ENCODE measurements around the gene GFOD1. TPM values are rescaled to one million over a fixed set of nuclear protein-coding genes. Genes with fewer than 3 reads are reported as not detected.

The GFOD1 gene
- total RNA-seq, 2 donors from 2014 or later, result 1.1 to 2.1 TPM

DNA sequence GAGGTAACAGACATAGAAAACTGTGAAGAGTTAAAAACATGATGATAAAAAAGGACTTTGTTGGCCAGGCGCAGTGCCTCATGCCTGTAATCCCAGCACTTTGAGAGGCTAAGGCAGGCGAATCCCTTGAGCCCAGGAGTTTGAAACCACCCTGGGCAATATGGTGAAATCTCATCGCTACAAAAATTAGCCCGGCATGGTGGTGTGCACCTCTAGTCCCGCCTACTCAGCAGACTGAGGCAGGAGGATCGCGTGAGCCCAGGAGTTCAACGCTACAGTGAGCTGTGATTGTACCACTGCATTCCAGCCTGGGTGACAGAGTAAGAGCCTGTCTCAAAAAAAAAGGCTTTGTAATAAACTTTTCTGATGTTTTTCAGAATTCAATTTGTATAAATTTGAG, 60.1 kb downstream of the GFOD1 start:
- Mint-ChIP-seq H3K27me3 (no peaks in the 10 kb centered on the region), H3K4me3 (peak overlapping the region; percentile 57), H3K4me1 (peaks cover 36% of the 10 kb centered on the region), H3K27ac (peak overlapping the region; percentile 59), H3K9me3 (no peaks in the 10 kb centered on the region), H3K36me3 (ENCODE audit: low read depth) (peaks cover 4% of the 10 kb centered on the region)
- no peak for ATAC-seq (replicated peaks)

DNA sequence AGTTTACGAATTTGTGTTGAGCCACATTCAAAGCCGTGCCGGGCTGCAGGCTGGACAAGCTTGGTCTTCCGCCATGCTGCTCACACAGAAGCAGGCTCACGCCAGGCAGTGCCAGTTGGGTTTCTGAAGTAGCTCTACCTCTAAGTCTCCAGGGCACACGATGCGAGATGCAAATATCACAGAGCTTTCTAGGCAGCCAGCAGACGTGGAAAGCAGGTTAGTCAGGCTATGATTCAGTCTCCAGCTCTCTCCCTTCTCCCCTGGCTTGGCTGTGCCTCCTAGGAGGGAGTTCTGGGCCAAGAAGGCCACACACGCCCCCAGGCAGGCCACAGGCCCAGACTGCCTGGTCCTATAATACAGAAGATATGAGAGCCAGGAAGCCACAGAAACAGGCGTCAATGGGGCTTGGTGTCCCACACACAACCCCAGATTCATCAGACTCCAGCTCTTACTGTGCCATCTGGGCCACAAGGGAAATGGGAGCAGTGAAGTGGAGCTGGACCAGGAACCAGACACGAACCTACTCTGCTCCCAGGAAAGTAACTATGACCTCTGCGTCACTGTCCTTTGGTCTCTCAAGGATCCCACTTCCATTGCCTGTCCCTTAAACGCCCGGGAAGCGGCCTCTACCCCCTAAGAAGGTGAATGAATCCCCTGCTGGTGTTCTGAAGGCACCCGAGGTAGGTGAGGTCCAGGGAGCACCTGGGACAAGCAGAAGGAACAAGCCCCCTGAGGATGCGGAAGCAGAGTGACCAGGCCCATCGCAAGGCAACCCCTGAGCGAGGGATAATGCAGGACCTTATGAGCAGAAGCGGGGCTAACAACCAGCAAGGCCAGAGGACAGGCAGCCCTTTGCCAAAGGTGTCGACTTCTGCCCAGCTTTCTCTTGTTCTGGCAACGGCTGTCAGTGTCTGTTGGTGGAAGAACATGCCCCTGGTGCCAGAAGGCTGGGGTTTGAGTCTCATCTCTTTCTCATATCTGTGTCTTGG, 61.2 kb downstream of the GFOD1 start:
- Mint-ChIP-seq H3K4me1 (peaks cover 28% of the 10 kb centered on the region), H3K27me3 (no peaks in the 10 kb centered on the region), H3K27ac (peak overlapping the region; percentile 79), H3K36me3 (ENCODE audit: low read depth) (peaks cover 4% of the 10 kb centered on the region), H3K4me3 (peak overlapping the region; percentile 42), H3K9me3 (no peaks in the 10 kb centered on the region)
- ATAC-seq (replicated peaks), result peak; percentile 77

DNA sequence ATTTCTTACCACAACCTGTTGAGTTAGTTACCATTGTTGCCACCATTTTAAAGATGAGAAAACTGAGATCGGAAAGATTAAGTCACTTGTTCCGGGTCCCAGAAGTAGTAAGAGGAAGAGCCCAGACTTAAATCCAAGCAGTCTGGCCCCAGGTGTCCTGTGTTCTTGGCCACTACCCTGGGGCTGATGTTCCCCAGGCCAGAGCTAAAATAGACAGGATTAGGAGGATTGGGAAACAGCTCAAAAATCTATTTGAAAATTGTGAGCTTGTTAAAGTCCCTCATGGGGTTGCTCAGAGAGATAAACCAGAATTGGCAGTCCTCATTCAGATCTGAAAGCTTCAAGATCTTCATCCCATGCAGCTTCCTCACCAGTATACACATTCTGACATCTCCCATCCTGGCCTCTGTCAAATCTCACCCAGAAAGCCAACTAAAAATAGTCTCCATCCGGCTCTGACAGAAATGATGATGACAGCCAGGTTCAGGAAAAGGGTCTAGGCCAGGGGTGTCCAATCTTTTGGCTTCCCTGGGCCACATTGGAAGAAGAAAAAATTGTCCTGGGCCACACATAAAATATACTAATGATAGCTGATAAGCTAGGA, 62.0 kb downstream of the GFOD1 start:
- ATAC-seq (replicated peaks), result no peak
- no peaks in the 10 kb centered on the region for H3K27me3 Mint-ChIP-seq
- H3K27ac Mint-ChIP-seq, result peak overlapping the region; percentile 79
- peaks cover 21% of the 10 kb centered on the region for H3K4me1 Mint-ChIP-seq
- peak overlapping the region; percentile 42 for H3K4me3 Mint-ChIP-seq
- peaks cover 4% of the 10 kb centered on the region for H3K36me3 Mint-ChIP-seq (ENCODE audit: low read depth)
- no peaks in the 10 kb centered on the region for H3K9me3 Mint-ChIP-seq

DNA sequence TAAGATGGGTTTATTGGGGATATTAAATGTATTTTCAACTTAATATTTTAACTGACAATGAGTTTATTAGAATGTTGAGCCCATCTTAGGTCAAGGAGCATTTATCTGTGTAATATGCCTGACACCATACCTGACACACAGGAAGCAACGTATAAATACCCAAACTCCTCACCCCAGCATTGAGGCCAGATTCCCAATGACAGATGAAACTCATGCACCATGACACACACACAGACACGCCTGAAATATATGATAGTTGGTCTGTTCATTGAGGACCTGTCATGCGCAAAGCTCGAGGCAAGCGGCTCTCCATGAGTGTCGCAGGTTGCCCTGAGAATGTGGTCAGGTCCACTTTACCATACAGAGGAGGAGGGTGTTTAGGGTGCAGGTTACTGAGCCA, 64.1 kb downstream of the GFOD1 start:
- ATAC-seq (replicated peaks), result no peak
- Mint-ChIP-seq H3K4me1 (peaks cover 15% of the 10 kb centered on the region), H3K27ac (no peak overlapping the region), H3K4me3 (no peak overlapping the region), H3K9me3 (no peaks in the 10 kb centered on the region), H3K27me3 (no peaks in the 10 kb centered on the region), H3K36me3 (ENCODE audit: low read depth) (peaks cover 3% of the 10 kb centered on the region)

- H3K36me3 Mint-ChIP-seq (ENCODE audit: low read depth), result no peaks in the 10 kb centered on the region
- H3K9me3 Mint-ChIP-seq, result no peaks in the 10 kb centered on the region
- no peak overlapping the region for H3K27ac Mint-ChIP-seq
- H3K27me3 Mint-ChIP-seq, result no peaks in the 10 kb centered on the region
- peaks cover 10% of the 10 kb centered on the region for H3K4me1 Mint-ChIP-seq
- no peak for ATAC-seq (replicated peaks)
- no peak overlapping the region for H3K4me3 Mint-ChIP-seq
Observed at GRCh38 chr6:13422681-13423221, 64.6 kb downstream of the GFOD1 start.

DNA sequence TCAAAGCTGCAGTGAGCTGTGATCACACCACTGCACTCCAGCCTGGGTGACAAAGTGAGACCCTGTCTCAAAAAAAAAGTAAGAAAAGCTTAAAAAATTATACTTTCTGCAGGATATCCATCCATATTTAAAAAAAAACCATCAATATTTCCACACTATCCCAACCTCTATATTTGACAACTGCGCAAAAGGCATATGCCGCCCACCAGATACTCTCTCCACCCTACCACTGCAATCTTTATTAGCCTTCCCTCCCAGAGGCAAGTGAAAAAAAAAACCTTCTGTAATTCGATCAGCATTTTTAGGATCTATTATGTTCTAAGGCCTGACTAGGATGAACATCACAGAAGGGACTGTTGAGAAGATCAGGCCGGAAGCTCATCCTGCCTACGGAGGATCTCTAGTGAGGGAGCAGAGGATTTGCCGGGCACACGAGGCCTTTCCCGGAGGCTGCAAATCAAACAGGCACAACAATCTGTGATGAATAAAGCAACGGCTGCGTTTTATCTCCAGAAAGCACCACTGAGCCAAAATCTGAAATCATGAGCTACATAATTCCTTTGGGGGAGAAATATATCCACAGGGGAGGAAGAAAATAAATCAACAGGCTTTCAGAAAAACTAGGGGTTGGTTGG, 65.9 kb downstream of the GFOD1 start:
- Mint-ChIP-seq H3K27me3 (no peaks in the 10 kb centered on the region), H3K4me3 (no peak overlapping the region), H3K9me3 (no peaks in the 10 kb centered on the region), H3K36me3 (ENCODE audit: low read depth) (no peaks in the 10 kb centered on the region), H3K27ac (no peak overlapping the region), H3K4me1 (peaks cover 10% of the 10 kb centered on the region)
- ATAC-seq (replicated peaks), result no peak

GRCh38 chr6:13420269-13420668, 67.1 kb downstream of the GFOD1 start:
- Mint-ChIP-seq H3K36me3 (ENCODE audit: low read depth) (no peaks in the 10 kb centered on the region), H3K9me3 (peaks cover 3% of the 10 kb centered on the region), H3K27me3 (no peaks in the 10 kb centered on the region), H3K4me3 (no peak overlapping the region), H3K27ac (no peak overlapping the region), H3K4me1 (peaks cover 3% of the 10 kb centered on the region)
- no peak for ATAC-seq (replicated peaks)

DNA sequence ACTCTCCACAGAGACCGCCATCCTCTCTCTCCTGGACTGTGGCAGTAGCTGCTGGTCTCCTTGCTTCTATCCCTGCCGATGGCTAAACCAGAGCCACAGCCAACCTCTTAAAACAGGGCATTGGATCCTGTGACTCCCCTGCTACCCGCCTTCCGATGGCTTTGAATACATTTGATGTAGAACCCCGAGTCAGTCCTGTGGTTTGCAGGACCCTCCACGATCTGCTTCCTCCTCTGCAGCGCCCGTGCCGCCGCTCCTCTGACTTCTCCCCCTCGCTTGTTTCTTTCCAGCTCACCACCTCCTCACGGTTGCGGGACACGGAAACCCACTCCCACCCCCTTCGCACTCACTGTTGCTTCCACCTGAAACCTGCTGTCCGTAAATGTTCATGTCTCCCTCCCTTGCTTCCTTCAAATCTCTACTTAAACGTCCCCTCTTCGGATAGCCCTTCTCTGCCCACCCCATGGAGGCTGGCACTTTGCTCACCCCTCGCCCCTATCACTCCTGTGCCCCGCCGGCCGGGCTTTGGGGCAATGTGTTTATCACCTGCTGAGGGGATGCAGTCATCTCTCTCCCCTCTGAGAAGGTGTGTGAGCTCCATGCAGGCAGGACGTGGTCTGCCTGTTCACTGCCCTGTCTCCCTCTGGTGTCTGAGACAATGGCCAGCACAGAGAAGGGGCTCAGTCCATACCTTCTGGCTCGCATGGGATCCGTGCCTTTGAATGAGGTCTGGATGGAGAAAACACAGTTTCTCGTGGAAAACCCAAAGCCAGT, 67.8 kb downstream of the GFOD1 start:
- no peak overlapping the region for H3K27ac Mint-ChIP-seq
- H3K36me3 Mint-ChIP-seq (ENCODE audit: low read depth), result no peaks in the 10 kb centered on the region
- no peaks in the 10 kb centered on the region for H3K27me3 Mint-ChIP-seq
- no peak overlapping the region for H3K4me3 Mint-ChIP-seq
- H3K4me1 Mint-ChIP-seq, result no peaks in the 10 kb centered on the region
- H3K9me3 Mint-ChIP-seq, result peaks cover 3% of the 10 kb centered on the region
- no peak for ATAC-seq (replicated peaks)

DNA sequence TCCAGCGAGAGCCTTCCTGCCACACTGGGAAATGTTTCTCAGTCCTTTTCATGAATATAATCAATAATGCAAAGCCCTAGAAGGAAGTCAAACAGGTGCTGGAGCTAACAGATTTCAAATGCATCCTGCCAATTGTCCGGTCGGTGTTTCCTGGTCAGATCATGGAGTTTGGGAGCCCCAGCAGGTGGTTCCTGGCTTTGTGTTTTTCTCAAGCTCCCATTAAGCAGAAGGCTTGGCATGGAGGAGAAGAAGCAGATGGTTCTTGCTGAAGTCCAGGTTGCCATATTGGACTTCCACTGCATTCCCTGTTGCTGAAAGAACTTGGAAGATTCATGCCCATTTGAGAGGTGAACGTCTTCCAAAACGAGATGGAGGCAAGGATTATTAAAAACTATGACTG, 68.6 kb downstream of the GFOD1 start:
- no peak for ATAC-seq (replicated peaks)
- H3K27ac Mint-ChIP-seq, result no peak overlapping the region
- no peaks in the 10 kb centered on the region for H3K4me1 Mint-ChIP-seq
- no peaks in the 10 kb centered on the region for H3K27me3 Mint-ChIP-seq
- H3K36me3 Mint-ChIP-seq (ENCODE audit: low read depth), result no peaks in the 10 kb centered on the region
- H3K9me3 Mint-ChIP-seq, result peaks cover 3% of the 10 kb centered on the region
- H3K4me3 Mint-ChIP-seq, result no peak overlapping the region

GRCh38 chr6:13417954-13418353, 69.4 kb downstream of the GFOD1 start:
- H3K36me3 Mint-ChIP-seq (ENCODE audit: low read depth), result no peaks in the 10 kb centered on the region
- no peaks in the 10 kb centered on the region for H3K4me1 Mint-ChIP-seq
- no peak for ATAC-seq (replicated peaks)
- peaks cover 3% of the 10 kb centered on the region for H3K9me3 Mint-ChIP-seq
- no peak overlapping the region for H3K27ac Mint-ChIP-seq
- H3K27me3 Mint-ChIP-seq, result no peaks in the 10 kb centered on the region
- no peak overlapping the region for H3K4me3 Mint-ChIP-seq

DNA sequence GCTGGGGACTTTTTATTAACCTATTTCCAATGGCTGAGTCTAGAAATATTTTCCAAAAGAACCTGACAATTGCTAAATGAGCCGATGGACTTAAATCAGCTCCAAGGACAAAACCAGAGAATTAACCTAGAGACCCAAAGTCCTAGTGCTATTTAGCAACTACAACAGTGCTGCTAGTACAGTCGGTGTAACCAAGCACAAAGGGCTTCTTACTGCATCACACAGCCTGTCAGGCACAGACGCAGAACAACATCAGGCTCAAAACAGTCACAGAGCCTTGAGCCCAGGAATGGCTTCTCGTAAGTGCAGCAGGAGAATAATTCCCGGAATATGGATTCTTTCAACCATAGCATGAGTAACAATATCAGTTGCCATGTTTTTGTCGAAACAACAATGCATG, 70.0 kb downstream of the GFOD1 start:
- no peak overlapping the region for H3K4me3 Mint-ChIP-seq
- ATAC-seq (replicated peaks), result no peak

DNA sequence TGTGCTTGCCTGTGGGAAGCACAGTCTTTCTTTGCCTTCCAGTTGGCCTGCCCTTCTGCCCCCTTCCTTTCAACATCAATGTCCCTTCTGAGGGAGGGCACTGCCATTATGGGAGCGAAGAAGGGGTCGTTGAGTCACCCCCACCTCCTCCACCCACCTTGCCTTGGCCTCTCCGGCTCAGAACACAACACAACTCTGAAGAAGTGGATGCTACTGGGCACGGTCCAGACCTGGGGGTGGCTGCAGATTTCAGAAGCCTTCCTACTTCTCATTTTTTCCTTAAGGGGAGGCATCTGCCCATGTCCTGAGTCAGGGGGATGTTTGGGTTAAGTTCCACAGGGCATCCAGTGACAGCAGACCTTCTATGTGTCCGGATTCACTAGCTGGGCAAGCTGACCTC, 72.1 kb downstream of the GFOD1 start:
- Mint-ChIP-seq H3K36me3 (ENCODE audit: low read depth) (no peaks in the 10 kb centered on the region), H3K27ac (no peak overlapping the region), H3K9me3 (peaks cover 3% of the 10 kb centered on the region), H3K4me1 (no peaks in the 10 kb centered on the region), H3K27me3 (no peaks in the 10 kb centered on the region), H3K4me3 (no peak overlapping the region)
- no peak for ATAC-seq (replicated peaks)

More for the DNA sequence above, 70.0 kb downstream of the GFOD1 start:
- H3K27me3 Mint-ChIP-seq, result no peaks in the 10 kb centered on the region
- no peak overlapping the region for H3K27ac Mint-ChIP-seq
- H3K4me1 Mint-ChIP-seq, result no peaks in the 10 kb centered on the region
- H3K36me3 Mint-ChIP-seq (ENCODE audit: low read depth), result no peaks in the 10 kb centered on the region
- H3K9me3 Mint-ChIP-seq, result peaks cover 3% of the 10 kb centered on the region

GRCh38 chr6:13413900-13414555, 73.4 kb downstream of the GFOD1 start:
- no peaks in the 10 kb centered on the region for H3K27me3 Mint-ChIP-seq
- no peaks in the 10 kb centered on the region for H3K4me1 Mint-ChIP-seq
- H3K4me3 Mint-ChIP-seq, result no peak overlapping the region
- no peaks in the 10 kb centered on the region for H3K36me3 Mint-ChIP-seq (ENCODE audit: low read depth)
- ATAC-seq (replicated peaks), result peak; percentile 29
- H3K27ac Mint-ChIP-seq, result no peak overlapping the region
- H3K9me3 Mint-ChIP-seq, result peaks cover 3% of the 10 kb centered on the region

Measured in activated T-helper 17 cell treated with anti-CD3 and anti-CD28 coated beads, Interleukin-2, amount 50 U/mL, for 72 hours (primary cell).